Putamen (tissue), 1 donor: ENCODE measurements around the gene CNOT2.

ENCODE experiments used
- DNase-seq: peaks from one replicate; pipeline ENCODE4 v3.0.0-alpha.2; 2016; ENCODE audit warnings: low spot score

CNOT2 gene

GRCh38 chr12:70242695-70243509 is at the start of gene CNOT2:
Gene CNOT2 (plus strand): TSS chr12:70243433. CDS start chr12:70278227, 34,794 bp downstream.
- peak; percentile 89 for DNase-seq

- no peak for DNase-seq
These were observed 49.2 kb upstream of the CNOT2 start for GRCh38 chr12:70194076-70194475.

- DNase-seq: peak; percentile 23
These were observed 46.4 kb upstream of the CNOT2 start for GRCh38 chr12:70196811-70197281.

- DNase-seq: no peak
These were observed 45.9 kb upstream of the CNOT2 start for GRCh38 chr12:70197345-70197744.

- DNase-seq: no peak
These were observed 29.5 kb upstream of the CNOT2 start for GRCh38 chr12:70213707-70214106.

GRCh38 chr12:70214972-70215617 is 28.1 kb upstream of the CNOT2 start:
- no peak for DNase-seq

GRCh38 chr12:70217416-70217815 is 25.8 kb upstream of the CNOT2 start:
- DNase-seq: no peak

GRCh38 chr12:70221626-70222025 is 21.6 kb upstream of the CNOT2 start:
- DNase-seq: no peak

GRCh38 chr12:70227911-70228310 is 15.3 kb upstream of the CNOT2 start:
- DNase-seq: peak; percentile 26

- DNase-seq: no peak
These were observed 12.2 kb upstream of the CNOT2 start for GRCh38 chr12:70230934-70231606.

GRCh38 chr12:70236990-70237389 is 6.2 kb upstream of the CNOT2 start:
- DNase-seq: no peak

- DNase-seq: no peak
These were observed 2.6 kb upstream of the CNOT2 start for GRCh38 chr12:70240673-70241072.

- DNase-seq: no peak
These were observed 1.4 kb upstream of the CNOT2 start for GRCh38 chr12:70241845-70242244.

GRCh38 chr12:70243510-70244371 is 508 bp downstream of the CNOT2 start:
- DNase-seq: peak; percentile 76

GRCh38 chr12:70244409-70244808 is 1.2 kb downstream of the CNOT2 start:
- no peak for DNase-seq

- DNase-seq: no peak
These were observed 2.2 kb downstream of the CNOT2 start for GRCh38 chr12:70245458-70245857.

- no peak for DNase-seq
These were observed 3.3 kb downstream of the CNOT2 start for GRCh38 chr12:70246580-70246979.

- DNase-seq: no peak
These were observed 4.5 kb downstream of the CNOT2 start for GRCh38 chr12:70247653-70248199.

GRCh38 chr12:70248876-70249275 is 5.6 kb downstream of the CNOT2 start:
- no peak for DNase-seq

- DNase-seq: no peak
These were observed 6.7 kb downstream of the CNOT2 start for GRCh38 chr12:70249903-70250302.

GRCh38 chr12:70251226-70251625 is 8.0 kb downstream of the CNOT2 start:
- no peak for DNase-seq

- no peak for DNase-seq
These were observed 8.4 kb downstream of the CNOT2 start for GRCh38 chr12:70251661-70252060.
